Neural cell (in vitro differentiated cells): ENCODE data around the gene ABCG2. TPM values are rescaled to one million over a fixed set of nuclear protein-coding genes. Genes with fewer than 3 reads are reported as not detected.

Source experiments
- H2AFZ ChIP-seq: fragments of 200-600, 300-800 bp; sonication (generic), shearing (Covaris generic); 2 replicates; pipeline ENCODE4 v1.6.0; 2014; ENCODE audit warnings: low read depth, mild to moderate bottlenecking, antibody characterized with exemption, low read length, moderate library complexity
- H3F3A ChIP-seq: fragments of 200-600 bp; shearing (Covaris generic); 2 replicates; pipeline ENCODE4 v1.6.1; 2016; ENCODE audit warnings: mild to moderate bottlenecking, moderate library complexity, mixed read lengths, antibody characterized with exemption, low read length; ENCODE audit not compliant: insufficient read depth, poor library complexity, severe bottlenecking
- H3K27ac ChIP-seq: fragments of 200-600, 300-800 bp; sonication (generic), shearing (Covaris generic); 2 replicates; pipeline ENCODE4 v1.5.1; 2014; ENCODE audit warnings: mild to moderate bottlenecking, low read length, moderate library complexity
- H3K27me3 ChIP-seq: fragments of 300-800, 200-600 bp; sonication (generic), shearing (Covaris generic); 2 replicates; pipeline ENCODE4 v1.6.0; 2014; ENCODE audit warnings: mild to moderate bottlenecking, low read depth, low read length, moderate library complexity; ENCODE audit not compliant: insufficient read depth
- H3K36me3 ChIP-seq: fragments of 300-800, 200-600 bp; sonication (generic), shearing (Covaris generic); 2 replicates; pipeline ENCODE4 v1.5.1; 2014; ENCODE audit warnings: mild to moderate bottlenecking, antibody characterized with exemption, low read length, moderate library complexity; ENCODE audit not compliant: insufficient read depth
- H3K4me2 ChIP-seq: fragments of 300-800, 200-600 bp; sonication (generic), shearing (Covaris generic); 2 replicates; pipeline ENCODE4 v1.6.0; 2014; ENCODE audit warnings: mild to moderate bottlenecking, low read length
- H3K4me3 ChIP-seq: fragments of 300-800, 200-600 bp; sonication (generic), shearing (Covaris generic); 2 replicates; pipeline ENCODE4 v1.5.1; 2014; ENCODE audit warnings: mild to moderate bottlenecking, low read length, moderate library complexity
- H3K79me2 ChIP-seq: fragments of 200-600 bp; shearing (Covaris generic); replicated peaks from 2 replicates; pipeline ENCODE4 v1.6.0; 2014; ENCODE audit warnings: mild to moderate bottlenecking, low read length, moderate library complexity; ENCODE audit not compliant: insufficient read depth
- H3K9ac ChIP-seq: fragments of 300-800, 200-600 bp; sonication (generic), shearing (Covaris generic); 2 replicates; pipeline ENCODE4 v1.6.1; 2016; ENCODE audit warnings: mild to moderate bottlenecking, low read length, mixed read lengths
- H3K9me2 ChIP-seq: fragments of 200-600 bp; shearing (Covaris generic); 2 replicates; pipeline ENCODE4 v1.6.1; 2016; ENCODE audit warnings: mild to moderate bottlenecking, low read length, mixed read lengths; ENCODE audit not compliant: insufficient read depth
- H3K9me3 ChIP-seq: fragments of 200-600, 300-800 bp; sonication (generic), shearing (Covaris generic); 2 replicates; pipeline ENCODE4 v1.6.1; 2016; ENCODE audit warnings: mild to moderate bottlenecking, mixed run types, low read length, moderate library complexity, mixed read lengths
- H4K20me1 ChIP-seq: fragments of 200-600 bp; shearing (Covaris generic); 2 replicates; pipeline ENCODE4 v1.6.1; 2016; ENCODE audit warnings: mild to moderate bottlenecking, mixed run types; ENCODE audit not compliant: insufficient read depth
- CTCF ChIP-seq: fragments of 450-650 bp; IDR thresholded peaks from 2 replicates; pipeline ENCODE4 v1.5.1; 2014; ENCODE audit warnings: antibody characterized with exemption, mild to moderate bottlenecking, moderate library complexity; ENCODE audit not compliant: poor library complexity, severe bottlenecking
- EP300 ChIP-seq: fragments of 450-650 bp; conservative IDR thresholded peaks from 2 replicates; pipeline ENCODE4 v1.6.1; 2014; ENCODE audit warnings: antibody characterized with exemption, mild to moderate bottlenecking, moderate library complexity; ENCODE audit not compliant: poor library complexity, severe bottlenecking
- EZH2 ChIP-seq: fragments of 200-600, 300-800 bp; shearing (Covaris generic), sonication (generic); IDR thresholded peaks from 2 replicates; pipeline ENCODE4 v1.6.1; 2014; ENCODE audit warnings: antibody characterized with exemption, low read length, borderline replicate concordance, mild to moderate bottlenecking; ENCODE audit not compliant: insufficient read depth, poor library complexity, severe bottlenecking
- MXI1 ChIP-seq: fragments of 450-650 bp; conservative IDR thresholded peaks from 2 replicates; pipeline ENCODE4 v1.6.1; 2014; ENCODE audit warnings: antibody characterized with exemption, mild to moderate bottlenecking; ENCODE audit not compliant: poor library complexity, severe bottlenecking
- POLR2AphosphoS5 ChIP-seq: IDR thresholded peaks from 2 replicates; pipeline ENCODE4 v1.6.1; 2012
- RAD21 ChIP-seq: fragments of 450-650 bp; conservative IDR thresholded peaks from 2 replicates; pipeline ENCODE4 v1.6.1; 2014; ENCODE audit warnings: antibody characterized with exemption, mild to moderate bottlenecking, moderate library complexity
- REST ChIP-seq: IDR thresholded peaks from 2 replicates; pipeline ENCODE4 v1.6.1; 2012; ENCODE audit warnings: borderline replicate concordance
- SMC3 ChIP-seq: fragments of 450-650 bp; conservative IDR thresholded peaks from 2 replicates; pipeline ENCODE4 v1.6.1; 2014; ENCODE audit warnings: antibody characterized with exemption, mild to moderate bottlenecking, moderate library complexity; ENCODE audit not compliant: poor library complexity
- TAF1 ChIP-seq: IDR thresholded peaks from 2 replicates; pipeline ENCODE4 v1.6.1; 2012; ENCODE audit warnings: low read depth
- polyA plus RNA-seq: library from polyadenylated mRNA; depleted of rRNA; stranded (reverse); fragments of >200 nt; gene quantifications from 2 replicates; pipeline ENCODE4 v1.2.3, GENCODE V29; 2014

ABCG2 gene
- polyA plus RNA-seq, 1 donor from 2014 or later, result not detected

GRCh38 chr4:88204882-88205281, 46.4 kb upstream of the ABCG2 start:
- no peak overlapping the region for H3K27ac ChIP-seq
- H2AFZ ChIP-seq, result no peak overlapping the region

GRCh38 chr4:88202443-88202842, 44.0 kb upstream of the ABCG2 start:
- no peak overlapping the region for H3K4me3 ChIP-seq
- H3K4me2 ChIP-seq, result no peak overlapping the region
- no peaks in the 10 kb centered on the region for H4K20me1 ChIP-seq
- H3K27ac ChIP-seq, result no peak overlapping the region
- H3K9me3 ChIP-seq, result no peaks in the 10 kb centered on the region
- H3K36me3 ChIP-seq, result no peaks in the 10 kb centered on the region
- H3K9ac ChIP-seq, result no peak overlapping the region
- no peaks in the 10 kb centered on the region for H3F3A ChIP-seq
- H2AFZ ChIP-seq, result no peak overlapping the region
- H3K9me2 ChIP-seq, result no peaks in the 10 kb centered on the region
- no peaks in the 10 kb centered on the region for H3K79me2 ChIP-seq
- H3K27me3 ChIP-seq, result no peaks in the 10 kb centered on the region
- no peak for TF ChIP-seq CTCF
- no peak for TF ChIP-seq EZH2
- no peak for TF ChIP-seq SMC3
- TF ChIP-seq MXI1, result no peak
- TF ChIP-seq EP300, result no peak
- TF ChIP-seq RAD21, result no peak
- TF ChIP-seq TAF1, result no peak
- no peak for TF ChIP-seq REST
- TF ChIP-seq POLR2AphosphoS5, result no peak

More at GRCh38 chr4:88204882-88205281, 46.4 kb upstream of the ABCG2 start:
- TF ChIP-seq POLR2AphosphoS5 (no peak), RAD21 (no peak), EZH2 (no peak)
- Histone ChIP-seq H3K9ac (no peak overlapping the region), H3F3A (no peaks in the 10 kb centered on the region), H3K4me3 (no peak overlapping the region), H3K9me3 (no peaks in the 10 kb centered on the region), H3K79me2 (no peaks in the 10 kb centered on the region), H3K9me2 (no peaks in the 10 kb centered on the region), H4K20me1 (no peaks in the 10 kb centered on the region), H3K36me3 (no peaks in the 10 kb centered on the region), H3K4me2 (no peak overlapping the region), H3K27me3 (no peaks in the 10 kb centered on the region)

GRCh38 chr4:88200186-88200585, 41.7 kb upstream of the ABCG2 start:
- TF ChIP-seq POLR2AphosphoS5, result no peak
- no peak for TF ChIP-seq EZH2
- no peak for TF ChIP-seq TAF1
- no peak for TF ChIP-seq MXI1
- no peak for TF ChIP-seq REST
- no peak for TF ChIP-seq RAD21
- TF ChIP-seq EP300, result no peak
- no peak for TF ChIP-seq CTCF
- no peak for TF ChIP-seq SMC3
- Histone ChIP-seq H3K27ac (no peak overlapping the region), H3K4me3 (no peak overlapping the region), H3K9me2 (no peaks in the 10 kb centered on the region), H3K36me3 (no peaks in the 10 kb centered on the region), H3K4me2 (no peak overlapping the region), H4K20me1 (no peaks in the 10 kb centered on the region), H3K27me3 (no peaks in the 10 kb centered on the region), H3K9ac (no peak overlapping the region), H3K9me3 (no peaks in the 10 kb centered on the region), H3K79me2 (no peaks in the 10 kb centered on the region), H2AFZ (no peak overlapping the region), H3F3A (no peaks in the 10 kb centered on the region)
